Cardiac fibroblast (primary cell): ENCODE measurements around the gene CACNA1S.
A peak's percentile ranks its signal among the peaks of the same experiment; 100 is the strongest.

Source experiments
- DNase-seq, 2 donors: peaks; one replicate each; pipeline versions ENCODE4 v3.0.0 to v3.0.0-alpha.2; 2010; ENCODE audit warnings: low read depth in 2 of 2
- H3K4me3 ChIP-seq, 2 donors: replicated peaks in 1 of 2; 1 replicate in 1 of 2; 2 replicates in 1 of 2; pipeline ENCODE4 v1.5.1; 2011; ENCODE audit warnings: low read depth in 2 of 2, low read length in 2 of 2, mild to moderate bottlenecking in 2 of 2, moderate library complexity in 1 of 2
- TF ChIP-seq, protein P1 (sequence below): IDR thresholded peaks from one replicate; pipeline ENCODE4 v1.5.1; 2011; ENCODE audit warnings: low read depth, mild to moderate bottlenecking, low read length, inconsistent platforms

CACNA1S gene

DNA sequence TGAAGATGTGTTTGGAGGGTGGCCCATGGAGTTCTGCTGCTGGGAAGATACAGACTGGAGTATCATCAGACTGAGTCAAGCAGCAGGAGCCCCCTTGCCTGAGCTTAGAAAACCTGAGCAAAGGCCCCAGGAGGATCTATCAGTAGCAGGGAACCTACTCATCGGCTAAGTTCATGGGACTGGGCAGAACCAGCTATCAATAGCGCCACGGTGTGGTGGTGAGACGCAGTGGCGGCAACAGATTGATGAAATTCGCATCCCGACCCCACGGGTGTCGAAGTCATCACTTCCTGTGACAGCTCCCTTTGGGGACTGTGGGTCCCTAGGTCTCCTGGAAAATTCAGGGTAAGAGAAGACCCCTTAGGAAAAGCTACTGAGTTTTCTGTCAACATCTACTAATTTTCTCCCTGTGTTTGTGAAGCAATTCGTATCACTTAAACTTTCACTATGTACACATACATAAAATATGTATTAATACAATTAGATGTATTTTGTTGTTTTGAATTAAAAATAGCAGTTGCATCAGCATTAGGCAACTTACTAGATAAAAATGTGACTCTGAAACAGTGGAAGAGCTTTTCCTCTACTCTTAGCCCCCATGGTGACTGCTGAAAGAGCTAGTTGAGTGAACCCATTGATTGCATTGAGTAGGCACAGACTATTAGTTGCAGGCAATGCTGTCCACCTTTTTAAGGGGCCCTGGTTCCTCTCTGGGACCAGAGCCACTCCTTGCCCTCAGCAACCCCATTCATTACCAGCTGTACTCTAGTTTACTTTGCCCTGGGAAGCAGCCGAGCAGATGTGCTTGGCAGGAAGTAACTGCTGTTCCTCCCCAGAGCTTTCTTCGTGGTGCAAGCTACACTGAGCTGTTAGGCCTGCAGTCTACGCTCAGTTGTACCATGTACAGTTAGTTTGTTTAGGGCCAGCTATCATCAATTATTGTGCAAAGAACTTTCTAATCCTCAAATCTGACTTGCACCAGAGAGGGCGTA lies 7.3 kb upstream of the CACNA1S start:
- TF ChIP-seq, protein P1, sequence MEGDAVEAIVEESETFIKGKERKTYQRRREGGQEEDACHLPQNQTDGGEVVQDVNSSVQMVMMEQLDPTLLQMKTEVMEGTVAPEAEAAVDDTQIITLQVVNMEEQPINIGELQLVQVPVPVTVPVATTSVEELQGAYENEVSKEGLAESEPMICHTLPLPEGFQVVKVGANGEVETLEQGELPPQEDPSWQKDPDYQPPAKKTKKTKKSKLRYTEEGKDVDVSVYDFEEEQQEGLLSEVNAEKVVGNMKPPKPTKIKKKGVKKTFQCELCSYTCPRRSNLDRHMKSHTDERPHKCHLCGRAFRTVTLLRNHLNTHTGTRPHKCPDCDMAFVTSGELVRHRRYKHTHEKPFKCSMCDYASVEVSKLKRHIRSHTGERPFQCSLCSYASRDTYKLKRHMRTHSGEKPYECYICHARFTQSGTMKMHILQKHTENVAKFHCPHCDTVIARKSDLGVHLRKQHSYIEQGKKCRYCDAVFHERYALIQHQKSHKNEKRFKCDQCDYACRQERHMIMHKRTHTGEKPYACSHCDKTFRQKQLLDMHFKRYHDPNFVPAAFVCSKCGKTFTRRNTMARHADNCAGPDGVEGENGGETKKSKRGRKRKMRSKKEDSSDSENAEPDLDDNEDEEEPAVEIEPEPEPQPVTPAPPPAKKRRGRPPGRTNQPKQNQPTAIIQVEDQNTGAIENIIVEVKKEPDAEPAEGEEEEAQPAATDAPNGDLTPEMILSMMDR = peak; percentile 84
- DNase-seq = peak; percentile 38 to 56
- H3K4me3 ChIP-seq = no peak overlapping the region

DNA sequence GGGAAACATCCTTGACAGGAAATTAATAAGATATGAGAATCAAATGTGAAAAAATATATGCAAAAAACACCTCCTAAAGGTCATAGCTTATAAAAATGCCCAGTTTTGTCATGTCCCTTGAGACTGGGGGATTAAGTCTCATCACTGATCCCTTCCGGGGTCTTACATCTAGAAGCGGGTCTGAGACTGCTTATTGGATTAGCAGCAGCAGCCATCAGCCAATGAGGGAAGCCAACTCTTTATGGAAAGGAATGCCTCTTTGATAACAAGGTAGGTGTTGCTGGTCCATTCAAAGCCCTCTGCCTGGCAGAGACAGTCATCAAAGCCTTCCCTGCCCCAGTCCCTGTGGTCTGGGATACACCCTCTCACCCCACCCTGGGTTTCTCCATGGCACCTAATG lies 3.9 kb upstream of the CACNA1S start:
- TF ChIP-seq, protein P1 = no peak
- H3K4me3 ChIP-seq = no peak overlapping the region
- no peak for DNase-seq

DNA sequence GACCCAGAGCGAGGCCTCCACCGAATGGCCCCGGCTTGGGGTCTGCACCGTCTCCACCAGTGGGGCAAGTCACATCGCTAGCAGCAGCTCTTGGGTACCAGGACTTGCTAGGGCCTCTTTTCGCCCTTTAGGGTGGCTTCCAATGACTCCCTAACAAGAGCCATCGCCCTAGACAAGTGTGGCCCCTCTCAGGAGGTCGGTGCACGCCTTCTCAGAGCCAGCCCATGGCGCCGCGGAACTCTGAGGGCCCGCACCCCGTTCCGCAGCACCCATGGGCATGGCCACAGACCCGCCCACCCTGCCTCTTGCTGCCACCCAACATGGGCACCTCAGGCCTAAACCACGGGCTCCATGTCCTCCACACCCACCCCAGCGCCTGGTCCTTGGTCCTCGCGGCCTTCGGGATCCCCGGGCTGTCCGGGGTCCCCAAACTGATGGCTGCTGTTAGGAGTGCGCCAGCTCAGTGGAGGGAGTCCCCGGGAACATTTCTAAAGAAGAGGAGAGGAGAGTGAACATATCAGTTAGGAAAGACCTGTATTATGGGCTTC lies 3.2 kb upstream of the CACNA1S start:
- TF ChIP-seq, protein P1 = no peak
- no peak for DNase-seq
- no peak overlapping the region for H3K4me3 ChIP-seq

DNA sequence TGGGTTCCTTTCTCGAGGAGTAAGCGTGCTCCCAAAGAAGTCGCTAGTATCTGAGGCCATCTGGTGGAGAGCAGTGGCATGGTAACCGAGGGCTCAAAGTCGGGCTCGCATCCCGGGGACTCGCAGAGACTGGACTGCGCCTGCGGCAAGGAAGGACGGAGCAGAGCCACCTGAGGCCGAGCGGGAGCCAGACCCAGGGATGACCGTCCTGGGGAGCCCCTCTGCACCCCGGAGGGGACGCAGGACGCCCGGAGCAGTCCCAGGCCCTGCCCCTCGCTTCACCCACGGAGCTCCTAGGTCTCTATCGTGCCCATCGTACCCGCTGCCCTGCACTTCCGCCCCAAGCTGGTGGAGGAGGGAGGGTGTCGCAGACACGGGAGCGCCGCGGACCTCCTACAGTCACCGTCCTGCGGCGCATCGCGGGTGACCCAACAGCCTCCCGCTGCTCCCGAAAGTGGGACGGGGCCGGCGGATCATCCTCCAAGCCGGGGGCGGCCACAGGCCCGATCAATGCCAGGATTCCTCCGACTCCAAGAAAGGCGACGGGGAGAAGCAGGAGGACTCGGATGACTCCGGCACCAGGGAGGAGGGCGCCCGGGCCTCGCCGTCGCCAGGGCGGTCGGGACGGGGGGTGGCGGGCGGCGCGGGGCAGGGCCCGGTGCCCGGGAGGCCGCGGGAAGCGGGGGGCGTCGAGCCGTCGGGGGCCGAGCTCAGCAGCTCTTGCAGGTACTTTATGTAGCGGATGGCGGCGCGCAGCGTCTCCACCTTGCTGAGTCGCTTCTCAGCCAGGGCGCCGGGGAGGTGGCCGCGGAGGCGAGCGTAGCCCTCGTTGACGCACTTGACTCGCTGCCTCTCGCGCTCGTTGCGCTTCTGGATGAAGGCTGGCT lies 2.3 kb upstream of the CACNA1S start:
- peak overlapping the region; percentile 46 to 62 for H3K4me3 ChIP-seq
- TF ChIP-seq, protein P1 = peak; percentile 89
- peak; percentile 88 to 93 for DNase-seq

DNA sequence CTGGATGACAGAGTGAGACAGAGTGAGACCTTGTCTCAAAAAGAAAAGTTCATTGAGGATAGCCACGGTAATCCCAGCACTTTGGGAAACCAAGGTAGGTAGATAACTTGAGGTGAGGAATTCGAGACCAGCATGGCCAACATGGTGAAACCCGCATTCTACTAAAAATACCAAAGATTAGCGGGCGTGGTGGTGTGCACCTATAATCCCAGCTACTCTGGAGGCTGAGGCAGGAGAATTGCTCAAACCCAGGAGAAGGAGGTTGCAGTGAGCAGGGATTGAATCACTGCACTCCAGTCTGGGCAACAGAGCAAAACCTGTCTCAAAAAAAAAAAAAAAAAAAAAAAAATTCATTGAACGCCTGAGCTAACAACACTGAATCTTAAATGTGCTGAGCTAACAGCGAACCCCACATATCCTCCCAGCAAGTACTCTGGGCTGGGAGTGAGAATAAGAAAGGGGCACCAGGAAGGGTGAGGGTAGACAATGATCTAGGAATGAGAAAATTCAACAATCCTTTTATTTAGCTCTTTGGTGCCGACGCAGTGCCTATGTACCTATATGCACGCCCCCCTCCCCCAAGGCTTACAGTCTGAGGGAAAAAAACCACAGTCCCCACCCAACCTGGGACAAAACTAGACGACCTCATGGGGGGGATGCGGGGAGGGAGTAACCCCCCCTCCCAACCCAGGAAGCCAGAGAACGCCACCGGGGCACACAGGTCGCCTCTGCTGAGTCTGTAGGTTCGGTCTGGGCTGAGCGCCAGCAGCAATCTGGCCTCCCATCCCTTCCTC lies 1.4 kb upstream of the CACNA1S start:
- no peak overlapping the region for H3K4me3 ChIP-seq
- TF ChIP-seq, protein P1 = no peak
- no peak for DNase-seq

DNA sequence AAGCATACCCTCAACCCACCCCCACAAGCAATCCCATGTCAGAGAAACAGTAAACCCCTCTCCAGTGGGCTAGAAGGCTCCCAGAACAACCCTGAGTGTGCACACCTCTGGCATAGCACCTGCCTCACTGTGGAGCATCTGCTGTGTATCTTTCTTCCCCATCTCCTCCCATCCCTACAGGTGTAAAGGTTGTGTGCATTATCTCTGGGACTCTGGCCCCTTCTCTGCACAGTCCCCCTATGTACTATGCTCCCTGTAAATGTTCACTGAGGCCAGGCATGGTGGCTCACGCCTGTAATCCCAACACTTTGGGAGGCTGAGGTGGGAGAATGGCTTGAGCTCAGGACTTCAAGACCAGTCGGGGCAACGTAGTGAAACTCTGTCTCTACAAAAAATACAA lies 700 bp upstream of the CACNA1S start:
- H3K4me3 ChIP-seq = no peak overlapping the region
- no peak for DNase-seq
- TF ChIP-seq, protein P1 = no peak
